A549 treated with CpdA at 1 μM for 4 hours (cell line): Measurements from ENCODE around the gene S1PR4. TPM values are rescaled to one million over a fixed set of nuclear protein-coding genes. Genes with fewer than 3 reads are reported as not detected.

Experiments used
- total RNA-seq: library from RNA; stranded (reverse); fragments of 200-300 nt; extraction: Qiagen RNA extraction; gene quantifications from 5 replicates; pipeline ENCODE4 v1.2.3, GENCODE V29; 2022; ENCODE audit warnings: low read depth

S1PR4 gene
- total RNA-seq: 0.08 to 0.16 TPM (median 0.11 TPM) in 4 of 5 replicates, not detected in the other

GRCh38 chr19:3178377-3178972 is at the start of gene S1PR4:
TSS of gene S1PR4 (plus strand) at chr19:3178769. CDS start at chr19:3178793, 24 bp downstream.

DNA sequence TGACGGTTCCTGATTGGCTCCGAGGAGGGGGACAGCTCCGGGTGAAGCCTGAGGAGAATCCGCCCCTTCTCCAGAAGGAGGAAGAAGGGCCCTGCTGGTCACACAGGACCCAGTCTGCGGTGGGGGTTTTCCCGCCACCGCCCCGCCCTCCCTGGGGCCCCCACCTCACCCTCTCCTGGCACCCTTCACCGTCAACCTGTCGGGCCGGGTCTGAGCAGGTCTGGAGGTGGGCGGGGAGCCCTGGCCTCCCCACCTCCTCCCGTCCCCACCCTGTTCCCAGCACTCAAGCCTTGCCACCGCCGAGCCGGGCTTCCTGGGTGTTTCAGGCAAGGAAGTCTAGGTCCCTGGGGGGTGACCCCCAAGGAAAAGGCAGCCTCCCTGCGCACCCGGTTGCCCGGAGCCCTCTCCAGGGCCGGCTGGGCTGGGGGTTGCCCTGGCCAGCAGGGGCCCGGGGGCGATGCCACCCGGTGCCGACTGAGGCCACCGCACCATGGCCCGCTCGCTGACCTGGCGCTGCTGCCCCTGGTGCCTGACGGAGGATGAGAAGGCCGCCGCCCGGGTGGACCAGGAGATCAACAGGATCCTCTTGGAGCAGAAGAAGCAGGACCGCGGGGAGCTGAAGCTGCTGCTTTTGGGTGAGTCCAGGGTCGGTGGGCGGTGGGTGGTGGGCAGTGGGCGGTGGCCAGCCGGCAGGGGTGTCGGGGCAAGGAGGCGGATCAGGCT is 42.4 kb upstream of the S1PR4 start, which contains the start of gene GNA15:
Gene GNA15 (plus strand): TSS at position 73 of the 723 bp plus-strand sequence. CDS start 418 bp downstream, at position 491.

GRCh38 chr19:3185461-3186159 is 7.0 kb downstream of the S1PR4 start, which contains the start of gene NCLN:
TSS of gene NCLN (plus strand) at chr19:3185930. CDS start at chr19:3186031, 101 bp downstream.

DNA sequence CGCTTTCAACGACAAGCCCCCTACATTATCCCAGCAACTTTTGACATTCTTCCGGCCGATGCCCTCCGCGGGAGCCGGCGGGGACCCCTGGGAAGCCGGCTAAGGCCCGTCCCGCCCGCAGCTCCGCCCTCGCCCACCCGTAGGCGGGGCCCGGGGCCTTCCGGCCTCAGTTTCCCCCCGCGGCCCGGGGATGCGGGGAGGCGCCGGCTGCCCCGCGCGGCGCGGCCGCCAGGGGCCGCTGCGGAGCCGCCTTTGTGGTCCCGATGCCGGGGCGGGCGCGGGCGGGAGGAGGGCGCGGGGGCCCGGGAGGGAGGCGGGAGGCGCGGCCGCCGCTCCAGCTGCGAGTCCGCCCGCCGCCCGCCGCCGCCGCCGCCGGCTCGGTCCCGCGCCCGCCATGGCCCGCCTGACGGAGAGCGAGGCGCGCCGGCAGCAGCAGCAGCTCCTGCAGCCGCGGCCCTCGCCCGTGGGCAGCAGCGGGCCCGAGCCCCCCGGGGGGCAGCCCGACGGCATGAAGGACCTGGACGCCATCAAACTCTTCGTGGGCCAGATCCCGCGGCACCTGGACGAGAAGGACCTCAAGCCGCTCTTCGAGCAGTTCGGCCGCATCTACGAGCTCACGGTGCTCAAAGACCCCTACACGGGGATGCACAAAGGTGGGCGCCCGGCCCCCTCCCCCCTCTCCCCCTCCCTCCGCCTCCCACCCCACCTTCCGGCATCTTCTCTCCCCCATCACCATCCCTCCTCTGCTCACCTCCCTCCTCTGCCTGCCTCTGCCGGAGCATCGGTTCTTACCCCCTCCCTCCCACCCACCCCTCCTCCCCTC is 46.0 kb downstream of the S1PR4 start, which contains the start of gene CELF5:
Gene CELF5 (plus strand): TSS at position 316 of the 823 bp plus-strand sequence. CDS start 79 bp downstream, at position 395.

Other genes with a start within 250 kb of the S1PR4 start
- 1.3 to 2.1 TPM (median 1.4 TPM) in 5 replicates for gene ZNF77, start 233.8 kb upstream of the S1PR4 start, total RNA-seq
- 3.1 to 6.5 TPM (median 5.1 TPM) in 5 replicates for gene TLE6, start 201.2 kb upstream of the S1PR4 start, total RNA-seq
- 2.3 to 4.4 TPM (median 3.1 TPM) in 5 replicates for gene TLE2, start 149.5 kb upstream of the S1PR4 start, total RNA-seq
- gene TLE5, start 116.3 kb upstream of the S1PR4 start, total RNA-seq: 167 to 247 TPM (median 239 TPM) in 5 replicates
- 31.4 to 36.9 TPM (median 32.9 TPM) in 5 replicates for gene GNA11, start 84.4 kb upstream of the S1PR4 start, total RNA-seq
- gene GNA15, start 42.7 kb upstream of the S1PR4 start, total RNA-seq: 0.05 to 0.17 TPM (median 0.12 TPM) in 3 of 5 replicates, not detected in the others
- gene NCLN, start 7.2 kb downstream of the S1PR4 start, total RNA-seq: 63.8 to 90.3 TPM (median 84.9 TPM) in 5 replicates
- gene CELF5, start 45.9 kb downstream of the S1PR4 start, total RNA-seq: 0.26 to 0.53 TPM (median 0.36 TPM) in 5 replicates
- 32.7 to 43.1 TPM (median 40.6 TPM) in 5 replicates for gene NFIC, start 187.8 kb downstream of the S1PR4 start, total RNA-seq